Mammary epithelial cell (primary cell): ENCODE data around the gene MBL2.

Experiments
- EZH2 ChIP-seq: IDR thresholded peaks from 2 replicates; pipeline ENCODE4 v1.6.1; 2012; ENCODE audit warnings: low read length, inconsistent platforms, borderline replicate concordance
- TF ChIP-seq, protein P1 (sequence below), 2 donors: IDR thresholded peaks in 1 of 2; conservative IDR thresholded peaks in 1 of 2; 2 replicates each; pipeline ENCODE4 v1.5.1; 2011 to 2012; ENCODE audit warnings: inconsistent platforms in 2 of 2, low read length in 2 of 2, mild to moderate bottlenecking in 2 of 2, control low read depth in 1 of 2, low read depth in 1 of 2; ENCODE audit not compliant: insufficient read depth in 1 of 2; ENCODE audit errors: extremely low read depth in 1 of 2

- TF ChIP-seq, protein P1, sequence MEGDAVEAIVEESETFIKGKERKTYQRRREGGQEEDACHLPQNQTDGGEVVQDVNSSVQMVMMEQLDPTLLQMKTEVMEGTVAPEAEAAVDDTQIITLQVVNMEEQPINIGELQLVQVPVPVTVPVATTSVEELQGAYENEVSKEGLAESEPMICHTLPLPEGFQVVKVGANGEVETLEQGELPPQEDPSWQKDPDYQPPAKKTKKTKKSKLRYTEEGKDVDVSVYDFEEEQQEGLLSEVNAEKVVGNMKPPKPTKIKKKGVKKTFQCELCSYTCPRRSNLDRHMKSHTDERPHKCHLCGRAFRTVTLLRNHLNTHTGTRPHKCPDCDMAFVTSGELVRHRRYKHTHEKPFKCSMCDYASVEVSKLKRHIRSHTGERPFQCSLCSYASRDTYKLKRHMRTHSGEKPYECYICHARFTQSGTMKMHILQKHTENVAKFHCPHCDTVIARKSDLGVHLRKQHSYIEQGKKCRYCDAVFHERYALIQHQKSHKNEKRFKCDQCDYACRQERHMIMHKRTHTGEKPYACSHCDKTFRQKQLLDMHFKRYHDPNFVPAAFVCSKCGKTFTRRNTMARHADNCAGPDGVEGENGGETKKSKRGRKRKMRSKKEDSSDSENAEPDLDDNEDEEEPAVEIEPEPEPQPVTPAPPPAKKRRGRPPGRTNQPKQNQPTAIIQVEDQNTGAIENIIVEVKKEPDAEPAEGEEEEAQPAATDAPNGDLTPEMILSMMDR (conservative IDR thresholded peaks at IDR 0.05 in 1 of 2, IDR thresholded peaks at IDR 0.05 in 1 of 2; ENCODE audit: extremely low read depth in 1 of 2, insufficient read depth in 1 of 2, low read depth in 1 of 2, low read length in 2 of 2): no peak
- TF ChIP-seq EZH2: no peak
These were observed 10.0 kb upstream of the MBL2 start for GRCh38 chr10:52782554-52782953.
